NCI-H2171 (cell line): ENCODE data around the gene SGMS1.

ENCODE experiments used
- DNase-seq: peaks from one replicate; lab custom pipeline; 2025; lab: John Stamatoyannopoulos, UW

The SGMS1 gene

GRCh38 chr10:50334273-50334672 lies 289.5 kb downstream of the SGMS1 start:
- DNase-seq, result no peak

DNA sequence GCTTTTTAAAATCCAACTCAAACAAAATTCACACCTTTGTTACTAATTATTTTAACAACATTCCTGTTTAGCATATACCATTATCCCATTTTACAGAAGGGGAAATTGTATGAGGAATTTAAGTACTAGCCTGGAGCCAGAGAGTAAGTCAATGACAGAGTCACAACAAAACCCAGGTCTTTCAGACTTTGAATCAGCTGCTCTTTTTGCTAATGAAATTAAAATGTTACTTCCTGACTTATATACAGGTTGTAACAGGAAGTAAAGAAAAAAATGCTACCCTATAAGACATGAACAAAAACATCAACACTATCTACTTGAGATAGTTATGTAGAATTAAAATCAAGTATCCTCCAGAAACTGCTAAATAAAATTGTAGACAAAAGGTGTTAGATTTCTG lies 289.9 kb downstream of the SGMS1 start:
- no peak for DNase-seq

DNA sequence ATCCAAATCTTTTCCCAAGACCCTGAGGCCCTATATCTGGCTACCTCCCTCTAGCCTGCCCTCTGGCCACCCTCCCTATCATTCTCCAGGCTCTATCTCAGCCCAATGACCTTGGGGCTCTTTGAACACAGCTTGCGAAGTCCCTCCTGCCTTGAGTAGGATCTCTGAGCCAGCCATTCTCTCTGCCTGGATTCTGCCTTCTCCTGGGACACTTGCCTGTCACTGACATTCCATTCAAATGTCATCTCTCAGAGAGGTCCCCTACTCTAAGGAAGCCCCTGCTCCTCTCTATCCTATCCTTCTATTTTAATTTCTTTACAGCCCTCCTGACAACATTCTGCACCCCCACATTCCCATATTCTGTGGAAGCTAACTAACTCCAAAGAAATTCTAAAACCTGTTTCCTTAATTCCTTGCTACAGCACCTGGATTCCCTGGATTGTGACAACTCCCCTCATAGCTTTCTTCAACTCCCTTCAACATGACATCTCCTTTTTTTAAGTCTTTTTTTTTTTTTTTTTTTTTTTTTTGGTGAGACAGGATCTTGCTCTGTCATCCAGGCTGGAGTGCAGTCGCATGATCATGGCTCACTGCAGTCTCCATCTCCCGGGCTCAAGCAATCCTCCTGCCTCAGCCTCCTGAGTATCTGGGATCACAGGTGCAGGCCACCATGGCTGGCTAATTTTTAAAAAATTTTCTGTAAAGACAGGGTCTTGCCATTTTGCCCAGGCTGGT lies 291.5 kb downstream of the SGMS1 start:
- DNase-seq, result no peak

DNA sequence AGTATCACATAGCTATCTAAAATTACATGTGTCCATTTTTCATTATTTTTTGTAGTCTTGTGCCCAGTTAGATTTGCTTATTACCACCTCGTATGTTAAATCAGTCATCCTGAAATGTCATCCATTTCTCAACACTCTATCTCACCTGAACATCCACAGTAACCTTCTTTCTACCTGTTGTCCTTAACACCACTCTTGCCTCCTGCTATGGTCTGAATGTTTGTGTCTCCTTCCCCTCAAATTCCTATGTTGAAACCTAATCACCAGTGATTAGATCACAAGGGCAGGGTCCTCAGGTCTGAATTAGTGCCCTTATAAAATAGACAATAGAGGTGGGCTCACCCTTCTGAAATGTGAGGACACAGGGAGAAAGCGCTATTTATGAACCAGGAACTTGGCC lies 292.3 kb downstream of the SGMS1 start:
- DNase-seq, result no peak

- no peak for DNase-seq
Measured at GRCh38 chr10:50326757-50327701, 296.7 kb downstream of the SGMS1 start.

DNA sequence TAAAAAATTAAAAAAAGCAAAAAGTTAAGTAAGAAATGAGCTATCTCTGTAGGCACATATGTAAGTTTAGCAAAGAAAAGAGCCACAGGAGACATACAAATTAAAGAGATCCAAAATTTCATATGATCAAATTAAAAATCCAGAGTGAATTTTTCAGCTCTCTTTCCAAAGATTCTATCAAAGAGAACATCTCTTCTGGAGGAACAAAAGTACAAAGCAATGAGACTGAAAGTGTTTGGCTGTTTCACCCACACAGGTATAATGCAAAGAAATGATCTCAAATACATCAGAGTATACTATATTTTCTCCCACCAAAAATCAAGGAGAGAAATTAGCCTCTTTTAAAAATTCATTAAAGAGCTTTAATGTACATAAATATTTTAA lies 297.6 kb downstream of the SGMS1 start:
- DNase-seq, result no peak

- DNase-seq, result no peak
Measured at GRCh38 chr10:50325449-50326171, 298.1 kb downstream of the SGMS1 start.

- no peak for DNase-seq
Measured at GRCh38 chr10:50324680-50325393, 298.9 kb downstream of the SGMS1 start.

- DNase-seq, result no peak
Measured at GRCh38 chr10:50324046-50324445, 299.7 kb downstream of the SGMS1 start.

- no peak for DNase-seq
Measured at GRCh38 chr10:50322077-50322476, 301.7 kb downstream of the SGMS1 start.

DNA sequence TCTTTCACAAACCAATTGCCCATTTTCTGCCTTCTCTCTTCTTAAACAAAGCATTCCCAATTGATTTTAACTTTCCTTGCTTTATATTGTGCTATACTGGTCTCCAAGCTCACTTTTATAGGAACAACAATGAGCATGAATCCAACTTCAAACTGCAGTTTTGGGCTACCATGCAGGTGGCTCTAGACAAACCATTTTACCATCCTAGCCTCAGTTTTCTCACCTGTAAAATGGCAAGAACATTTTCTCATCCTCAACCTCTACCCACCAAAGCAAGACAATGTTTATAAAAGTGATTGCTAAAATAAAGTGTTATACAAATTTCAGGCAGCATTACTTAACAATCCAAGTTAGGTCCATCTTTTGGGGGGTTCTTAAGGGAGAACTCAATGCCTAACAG lies 305.6 kb downstream of the SGMS1 start:
- no peak for DNase-seq

DNA sequence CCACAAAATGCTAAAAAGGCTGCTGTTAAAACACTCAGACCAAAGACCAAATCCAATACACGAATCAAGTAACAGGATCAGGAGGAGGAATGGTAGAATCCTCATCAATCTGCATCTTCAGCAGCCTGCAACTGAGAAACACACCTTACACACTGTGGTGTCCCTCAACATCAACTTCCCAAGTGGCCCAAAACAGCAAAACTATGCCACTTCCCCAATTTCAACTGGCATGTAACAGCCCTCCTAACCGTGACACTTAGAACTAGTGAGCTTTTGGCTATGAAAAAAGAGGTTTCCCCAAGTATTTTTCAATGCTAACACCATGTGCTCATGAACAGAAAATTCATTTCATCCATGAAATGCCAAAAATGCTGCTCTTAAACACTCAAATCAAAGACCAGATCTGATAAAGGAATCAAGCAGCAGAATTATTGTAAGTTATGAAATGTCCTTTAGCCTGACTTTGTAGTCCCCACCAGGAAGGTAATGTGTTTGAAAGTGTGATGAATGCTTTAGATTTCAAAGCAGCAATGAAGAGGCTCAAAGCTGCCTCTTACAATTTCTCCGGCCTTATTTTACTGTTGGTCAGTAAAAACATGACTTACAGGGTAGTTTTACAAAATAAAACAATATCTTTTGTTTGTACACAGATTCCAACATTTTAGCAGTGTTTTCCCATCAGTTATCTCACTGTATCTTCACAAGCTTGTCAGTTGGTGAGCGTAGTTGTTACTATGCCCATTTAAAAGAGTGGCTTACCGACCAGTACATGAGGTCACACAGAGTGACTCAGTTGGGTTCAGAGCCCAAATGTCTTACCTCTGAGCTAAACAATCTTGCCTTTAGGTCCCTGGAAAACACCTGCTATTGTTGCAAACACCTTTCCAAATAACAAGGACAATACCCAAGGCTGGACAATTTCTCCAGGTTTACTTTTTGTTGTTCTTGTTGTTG lies 306.8 kb downstream of the SGMS1 start:
- no peak for DNase-seq

DNA sequence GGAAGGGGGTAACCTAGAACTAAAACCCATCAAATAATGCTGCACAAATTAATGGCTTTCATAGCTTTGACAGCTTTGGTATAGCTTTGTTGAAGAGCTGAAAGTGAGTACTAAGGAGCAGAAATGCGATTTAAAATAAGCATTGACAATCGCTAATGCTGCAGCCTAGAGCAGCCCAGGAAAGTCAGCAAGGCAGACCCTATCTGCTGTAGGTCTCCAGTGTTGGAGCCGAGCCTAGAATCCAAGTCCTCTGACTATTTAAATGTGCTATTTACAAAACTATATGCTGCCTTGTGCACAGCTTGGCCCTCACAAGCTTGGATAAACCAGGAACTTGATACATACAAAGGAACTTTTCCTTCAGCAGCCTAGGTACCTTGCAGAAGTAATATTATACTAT lies 307.6 kb downstream of the SGMS1 start:
- no peak for DNase-seq

DNA sequence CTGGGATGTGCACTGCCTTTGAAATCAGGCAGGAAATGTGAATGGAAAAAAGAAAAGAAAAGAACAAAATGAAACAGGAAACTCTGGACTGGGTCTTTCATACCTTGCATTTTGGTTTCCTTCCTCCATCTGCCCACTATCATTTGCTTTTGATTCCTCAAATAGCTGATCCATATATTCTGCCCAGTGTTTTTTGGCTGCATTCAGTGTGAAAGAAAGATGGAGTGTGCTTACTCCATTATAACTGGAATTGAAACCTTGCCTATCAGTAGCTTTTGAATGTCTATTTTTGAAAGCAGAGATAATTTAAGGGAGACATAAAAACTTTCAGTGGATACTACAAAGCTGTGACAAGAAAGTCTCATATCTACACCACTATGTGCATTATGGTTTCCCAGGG lies 308.3 kb downstream of the SGMS1 start:
- no peak for DNase-seq

- no peak for DNase-seq
Measured at GRCh38 chr10:50314169-50315071, 309.3 kb downstream of the SGMS1 start.

DNA sequence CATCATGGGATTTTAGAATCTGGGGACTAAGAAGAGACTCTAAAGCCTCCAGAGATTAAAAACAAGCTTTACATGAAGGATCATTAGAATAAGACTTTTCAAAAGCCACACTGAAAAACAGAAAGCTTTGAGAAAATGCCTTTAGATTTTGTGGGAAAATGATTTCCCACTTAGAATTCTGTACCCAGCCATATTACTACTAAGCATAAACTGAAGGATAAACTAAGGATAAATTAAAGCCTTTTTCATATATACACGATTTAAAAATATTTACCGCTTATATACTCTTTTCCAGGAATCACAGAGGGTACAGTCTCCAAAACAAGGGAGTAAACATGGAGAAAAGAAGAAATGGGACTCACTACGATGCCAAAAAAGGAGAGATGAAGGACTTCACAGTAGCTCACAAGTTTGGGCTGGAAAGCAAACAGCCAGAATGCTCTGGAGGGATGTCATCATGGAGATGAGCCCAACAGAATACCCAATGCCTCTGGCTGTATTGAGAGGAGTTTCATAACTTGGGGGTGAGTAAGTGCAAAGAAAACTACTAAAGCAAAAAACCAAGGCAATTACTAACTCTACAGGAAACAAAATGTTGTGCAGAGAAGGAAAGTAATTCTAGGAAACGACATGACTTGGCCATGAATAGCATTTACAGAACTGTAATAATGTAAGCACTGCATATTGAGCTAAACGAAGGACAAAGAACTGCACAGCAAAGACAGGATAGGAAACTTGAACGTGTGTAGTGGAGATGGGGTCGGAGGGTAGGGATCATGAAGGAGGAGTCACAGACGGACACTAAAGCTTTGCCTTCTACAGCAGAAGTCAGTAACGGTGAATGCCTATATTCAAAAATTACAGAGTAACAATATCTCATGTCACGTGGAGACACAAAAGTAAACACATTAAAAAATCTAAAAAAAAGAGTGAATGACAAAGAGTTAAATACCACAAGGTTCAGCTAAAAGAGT lies 311.0 kb downstream of the SGMS1 start:
- DNase-seq, result no peak

GRCh38 chr10:50310560-50311174 lies 313.1 kb downstream of the SGMS1 start:
- no peak for DNase-seq

DNA sequence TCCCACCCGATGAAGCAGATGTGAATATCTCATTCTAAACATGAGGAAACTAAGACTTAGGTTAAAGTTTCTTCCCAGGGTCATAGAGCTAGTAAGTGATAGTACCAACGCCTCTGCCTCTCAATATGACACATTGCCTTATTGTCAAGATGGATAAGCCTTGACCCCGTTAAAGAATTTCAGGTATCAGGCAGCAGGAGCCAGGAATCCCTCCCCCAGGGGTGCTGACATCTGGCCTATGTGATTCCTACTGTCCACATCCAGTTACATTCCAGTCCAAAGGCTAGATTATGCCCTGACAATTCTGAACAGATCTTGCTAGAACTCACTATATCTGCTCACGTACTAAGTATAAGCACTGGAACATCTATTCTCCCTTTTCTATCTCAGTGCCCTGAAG lies 314.4 kb downstream of the SGMS1 start:
- DNase-seq, result no peak
